NB4 (cell line): Measurements from ENCODE around the gene DYNLT2B.
"Not testable (repeated sequence)": the region's sequence is repeated elsewhere in the genome, so short reads cannot be mapped to it uniquely, and the experiment has no call there.

Experiments used
- DNase-seq: peaks from one replicate; pipeline ENCODE4 v3.0.0; 2010; ENCODE audit warnings: low read depth
- H3K4me3 ChIP-seq: one replicate; pipeline ENCODE4 v1.5.1; 2011; ENCODE audit warnings: mild to moderate bottlenecking, low read depth, low read length, moderate library complexity
- MYC ChIP-seq: IDR thresholded peaks from 2 replicates; pipeline ENCODE4 v1.6.1; 2011; ENCODE audit warnings: low read depth, low read length
- POLR2A ChIP-seq: IDR thresholded peaks from 2 replicates; pipeline ENCODE4 v1.6.1; 2011; ENCODE audit warnings: mild to moderate bottlenecking; ENCODE audit not compliant: insufficient read length; ENCODE audit errors: extremely low read depth
- TF ChIP-seq, protein P1 (sequence below): IDR thresholded peaks from 2 replicates; pipeline ENCODE4 v1.6.1; 2011; ENCODE audit warnings: low read depth, low read length
- TF ChIP-seq, protein P2 (sequence below): IDR thresholded peaks from one replicate; pipeline ENCODE4 v1.5.1; 2012; ENCODE audit warnings: low read depth, low read length

The DYNLT2B gene

GRCh38 chr3:196317687-196318467, at the start of gene DYNLT2B:
Gene DYNLT2B (minus strand): TSS chr3:196318240. CDS start chr3:196318152, 88 bp downstream.
- peak; percentile 94 for DNase-seq

GRCh38 chr3:196365736-196366135, 47.7 kb upstream of the DYNLT2B start:
- TF ChIP-seq POLR2A (no peak), MYC (no peak)
- TF ChIP-seq, protein P1, sequence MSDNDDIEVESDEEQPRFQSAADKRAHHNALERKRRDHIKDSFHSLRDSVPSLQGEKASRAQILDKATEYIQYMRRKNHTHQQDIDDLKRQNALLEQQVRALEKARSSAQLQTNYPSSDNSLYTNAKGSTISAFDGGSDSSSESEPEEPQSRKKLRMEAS: no peak
- TF ChIP-seq, protein P2, sequence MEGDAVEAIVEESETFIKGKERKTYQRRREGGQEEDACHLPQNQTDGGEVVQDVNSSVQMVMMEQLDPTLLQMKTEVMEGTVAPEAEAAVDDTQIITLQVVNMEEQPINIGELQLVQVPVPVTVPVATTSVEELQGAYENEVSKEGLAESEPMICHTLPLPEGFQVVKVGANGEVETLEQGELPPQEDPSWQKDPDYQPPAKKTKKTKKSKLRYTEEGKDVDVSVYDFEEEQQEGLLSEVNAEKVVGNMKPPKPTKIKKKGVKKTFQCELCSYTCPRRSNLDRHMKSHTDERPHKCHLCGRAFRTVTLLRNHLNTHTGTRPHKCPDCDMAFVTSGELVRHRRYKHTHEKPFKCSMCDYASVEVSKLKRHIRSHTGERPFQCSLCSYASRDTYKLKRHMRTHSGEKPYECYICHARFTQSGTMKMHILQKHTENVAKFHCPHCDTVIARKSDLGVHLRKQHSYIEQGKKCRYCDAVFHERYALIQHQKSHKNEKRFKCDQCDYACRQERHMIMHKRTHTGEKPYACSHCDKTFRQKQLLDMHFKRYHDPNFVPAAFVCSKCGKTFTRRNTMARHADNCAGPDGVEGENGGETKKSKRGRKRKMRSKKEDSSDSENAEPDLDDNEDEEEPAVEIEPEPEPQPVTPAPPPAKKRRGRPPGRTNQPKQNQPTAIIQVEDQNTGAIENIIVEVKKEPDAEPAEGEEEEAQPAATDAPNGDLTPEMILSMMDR: no peak
- no peak overlapping the region for H3K4me3 ChIP-seq
- no peak for DNase-seq

More at GRCh38 chr3:196317687-196318467, at the start of gene DYNLT2B:
- TF ChIP-seq, protein P1: 0 out of 2 replicates have a peak, but pooled peaks have one; percentile 38
- TF ChIP-seq, protein P2: no peak
- TF ChIP-seq MYC (0 out of 2 replicates have a peak, but pooled peaks have one; percentile 42), POLR2A (peak; percentile 94)
- H3K4me3 ChIP-seq: peak within 1 kb of the TSS; percentile 80

GRCh38 chr3:196360586-196360985, 42.5 kb upstream of the DYNLT2B start:
- TF ChIP-seq, protein P1: no peak
- TF ChIP-seq, protein P2: no peak
- TF ChIP-seq MYC: no peak
- no peak for TF ChIP-seq POLR2A
- DNase-seq: no peak
- H3K4me3 ChIP-seq: no peak overlapping the region

GRCh38 chr3:196358540-196358939, 40.5 kb upstream of the DYNLT2B start:
- not testable (repeated sequence) for H3K4me3 ChIP-seq, DNase-seq

- TF ChIP-seq POLR2A (no peak), MYC (no peak)
- TF ChIP-seq, protein P1: no peak
- TF ChIP-seq, protein P2: no peak
- DNase-seq: no peak
- no peak overlapping the region for H3K4me3 ChIP-seq
Observed at GRCh38 chr3:196357905-196358304, 39.9 kb upstream of the DYNLT2B start.

GRCh38 chr3:196356556-196356955, 38.5 kb upstream of the DYNLT2B start:
- TF ChIP-seq POLR2A (no peak), MYC (no peak)
- TF ChIP-seq, protein P2: no peak
- TF ChIP-seq, protein P1: no peak
- no peak overlapping the region for H3K4me3 ChIP-seq
- no peak for DNase-seq
